PC-9 (cell line): ENCODE data around the gene ZNF407. TPM values are rescaled to one million over a fixed set of nuclear protein-coding genes. Genes with fewer than 3 reads are reported as not detected.
"Not testable (repeated sequence)": the region's sequence is repeated elsewhere in the genome, so short reads cannot be mapped to it uniquely, and the experiment has no call there.

ENCODE experiments used
- BruUV-seq: library from RNA; stranded (reverse); fragments of 400-500 nt; replicated peaks from 2 replicates; lab custom pipeline; 2021; lab: Mats Ljungman, UMichigan
- CTCF ChIA-PET: fragments of 300-600 bp; sonication (Branson Sonifier 250); formaldehyde crosslinking; loops from one replicate; lab custom pipeline; 2022; ENCODE audit warnings: antibody characterized with exemption; lab: Charles Lee
- POLR2A ChIA-PET: fragments of 300-600 bp; sonication (Branson Sonifier 250); formaldehyde crosslinking; loops from one replicate; lab custom pipeline; 2022; ENCODE audit warnings: antibody characterized with exemption; ENCODE audit not compliant: unreplicated experiment; lab: Charles Lee
- DNase-seq, 2 experiments: peaks; one replicate each; pipeline versions ENCODE4 v3.0.0 to v3.0.0-alpha.2; 2015 to 2022; ENCODE audit warnings: mixed read lengths in 1 of 2
- H2AFZ ChIP-seq: fragments of 200-600 bp; sonication (generic); 2 replicates; pipeline ENCODE4 v1.8.1; 2017; ENCODE audit warnings: antibody characterized with exemption
- H3F3A ChIP-seq: fragments of 200-600 bp; sonication (generic); 2 replicates; pipeline ENCODE4 v1.8.1; 2017; ENCODE audit warnings: antibody characterized with exemption, mild to moderate bottlenecking, low read depth; ENCODE audit not compliant: insufficient read depth
- H3K27ac ChIP-seq: fragments of 200-600 bp; sonication (generic); 2 replicates; pipeline ENCODE4 v1.6.1; 2016; ENCODE audit warnings: mixed run types
- H3K27me3 ChIP-seq: fragments of 200-600 bp; sonication (generic); 2 replicates; pipeline ENCODE4 v1.6.1; 2016; ENCODE audit warnings: low read depth, mixed run types; ENCODE audit not compliant: insufficient read depth
- H3K36me3 ChIP-seq: fragments of 200-600 bp; sonication (generic); 2 replicates; pipeline ENCODE4 v1.6.1; 2016; ENCODE audit warnings: low read depth, mixed run types
- H3K4me1 ChIP-seq: fragments of 200-600 bp; sonication (generic); replicated peaks from 2 replicates; pipeline ENCODE4 v1.6.1; 2016; ENCODE audit warnings: mixed run types; ENCODE audit not compliant: insufficient read depth
- H3K4me2 ChIP-seq: fragments of 200-600 bp; sonication (generic); 2 replicates; pipeline ENCODE4 v1.6.1; 2017; ENCODE audit warnings: mixed run types
- H3K4me3 ChIP-seq: fragments of 200-600 bp; sonication (generic); 2 replicates; pipeline ENCODE4 v1.6.1; 2016; ENCODE audit warnings: mixed run types
- H3K79me2 ChIP-seq: fragments of 200-600 bp; sonication (generic); 2 replicates; pipeline ENCODE4 v1.6.1; 2017; ENCODE audit warnings: low read depth, mixed run types
- H3K9me2 ChIP-seq: fragments of 200-600 bp; sonication (generic); 2 replicates; pipeline ENCODE4 v1.8.1; 2017; ENCODE audit warnings: mild to moderate bottlenecking; ENCODE audit not compliant: insufficient read depth
- H3K9me3 ChIP-seq: fragments of 200-600 bp; sonication (generic); 2 replicates; pipeline ENCODE4 v1.8.1; 2016; ENCODE audit warnings: low read depth; ENCODE audit not compliant: insufficient read depth
- H4K20me1 ChIP-seq: fragments of 200-600 bp; sonication (generic); 2 replicates; pipeline ENCODE4 v1.8.1; 2017; ENCODE audit not compliant: insufficient read depth
- EZH2 ChIP-seq: fragments of 200-600 bp; sonication (generic); IDR thresholded peaks from 2 replicates; pipeline ENCODE4 v1.8.0; 2017; ENCODE audit warnings: antibody characterized with exemption, low read depth
- intact Hi-C: fragments of 100-400 bp; cut with micrococcal nuclease; formaldehyde crosslinking; loops from one replicate; pipeline ENCODE4 v1.10.0; 2022; ENCODE audit not compliant: unreplicated experiment
- total RNA-seq: library from RNA; stranded (reverse); gene quantifications from 2 replicates; pipeline ENCODE4 v1.2.3, GENCODE V29; 2021
- TF ChIP-seq, protein P1 (sequence below): fragments of 200-600 bp; sonication (generic); conservative IDR thresholded peaks from 2 replicates; pipeline ENCODE4 v1.6.1; 2017; ENCODE audit warnings: mixed run types, antibody characterized with exemption, mild to moderate bottlenecking, moderate library complexity

Gene ZNF407
- total RNA-seq, 1 experiment from 2014 or later = 13.4 TPM

DNA sequence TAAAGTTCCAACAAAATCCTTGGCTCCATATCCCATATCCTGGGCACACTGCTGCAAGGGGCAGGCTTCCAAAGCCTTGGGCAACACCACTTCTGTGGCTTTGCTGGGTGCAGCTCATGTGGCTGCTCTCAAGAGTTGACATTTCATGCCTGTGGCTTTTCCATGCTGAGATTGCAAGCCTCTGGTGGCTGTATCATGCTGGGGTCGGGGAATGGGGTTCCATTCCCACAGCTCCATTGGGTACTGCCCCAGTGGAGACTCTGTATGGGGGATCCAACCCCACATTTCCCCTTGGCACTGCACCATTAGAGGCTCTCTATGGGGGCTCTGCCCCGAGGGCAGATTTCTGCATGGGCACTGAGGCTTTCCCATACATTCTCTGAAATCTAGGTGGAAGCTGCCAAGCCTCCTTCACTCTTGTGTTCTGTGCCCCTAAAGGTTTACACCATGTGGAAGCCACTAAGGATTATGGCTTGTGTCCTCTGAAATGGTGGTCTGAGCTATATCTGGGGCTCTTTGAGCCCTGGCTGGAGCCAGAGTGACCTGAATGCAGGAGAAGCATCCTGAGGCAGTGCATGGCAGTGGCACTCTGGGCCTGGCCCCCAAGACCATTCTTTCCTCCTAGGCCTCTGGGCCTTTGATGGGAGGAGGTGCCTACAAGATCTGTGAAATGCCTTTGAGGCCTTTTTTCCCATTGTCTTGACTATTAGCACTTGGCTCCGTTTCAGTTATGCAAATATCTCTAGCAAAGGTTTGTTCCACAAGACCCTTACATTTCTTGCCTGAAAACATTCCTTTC, 503.4 kb downstream of the ZNF407 start:
- intact Hi-C loops = no loop called here

DNA sequence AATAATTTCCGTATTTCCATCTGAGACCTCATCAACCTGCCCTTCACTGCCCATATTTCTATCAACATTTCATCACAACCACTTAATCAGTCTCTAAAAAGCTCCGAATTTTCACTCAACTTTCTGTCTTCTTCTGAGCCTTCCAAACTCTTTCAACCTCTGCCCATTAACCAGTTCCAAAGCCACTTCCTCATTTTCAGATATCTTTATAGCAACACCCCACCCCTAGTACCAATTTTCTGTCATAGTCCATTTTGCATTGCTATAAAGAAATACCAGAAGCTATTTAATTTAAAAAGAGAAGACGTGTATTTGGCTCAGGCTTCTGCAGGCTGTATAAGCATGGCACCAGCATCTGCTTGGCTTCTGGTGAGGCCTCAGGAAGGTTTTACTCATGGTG, 504.2 kb downstream of the ZNF407 start:
- no peak overlapping the region for H3K27ac ChIP-seq
- DNase-seq = no peak
- H4K20me1 ChIP-seq = no peaks in the 10 kb centered on the region
- no peaks in the 10 kb centered on the region for H3K79me2 ChIP-seq
- ChIA-PET CTCF (no interaction called here), POLR2A (no interaction called here)
- H3K4me1 ChIP-seq = no peaks in the 10 kb centered on the region
- H3K27me3 ChIP-seq = peaks cover 32% of the 10 kb centered on the region
- no peaks in the 10 kb centered on the region for H3K9me3 ChIP-seq
- H3K36me3 ChIP-seq = no peaks in the 10 kb centered on the region
- H3K4me3 ChIP-seq = no peak overlapping the region
- no TSS peak for BruUV-seq
- no peaks in the 10 kb centered on the region for H3K9me2 ChIP-seq
- H3K4me2 ChIP-seq = no peak overlapping the region
- intact Hi-C loops = no loop called here
- no peaks in the 10 kb centered on the region for H3F3A ChIP-seq
- TF ChIP-seq EZH2 = no peak
- TF ChIP-seq, protein P1, sequence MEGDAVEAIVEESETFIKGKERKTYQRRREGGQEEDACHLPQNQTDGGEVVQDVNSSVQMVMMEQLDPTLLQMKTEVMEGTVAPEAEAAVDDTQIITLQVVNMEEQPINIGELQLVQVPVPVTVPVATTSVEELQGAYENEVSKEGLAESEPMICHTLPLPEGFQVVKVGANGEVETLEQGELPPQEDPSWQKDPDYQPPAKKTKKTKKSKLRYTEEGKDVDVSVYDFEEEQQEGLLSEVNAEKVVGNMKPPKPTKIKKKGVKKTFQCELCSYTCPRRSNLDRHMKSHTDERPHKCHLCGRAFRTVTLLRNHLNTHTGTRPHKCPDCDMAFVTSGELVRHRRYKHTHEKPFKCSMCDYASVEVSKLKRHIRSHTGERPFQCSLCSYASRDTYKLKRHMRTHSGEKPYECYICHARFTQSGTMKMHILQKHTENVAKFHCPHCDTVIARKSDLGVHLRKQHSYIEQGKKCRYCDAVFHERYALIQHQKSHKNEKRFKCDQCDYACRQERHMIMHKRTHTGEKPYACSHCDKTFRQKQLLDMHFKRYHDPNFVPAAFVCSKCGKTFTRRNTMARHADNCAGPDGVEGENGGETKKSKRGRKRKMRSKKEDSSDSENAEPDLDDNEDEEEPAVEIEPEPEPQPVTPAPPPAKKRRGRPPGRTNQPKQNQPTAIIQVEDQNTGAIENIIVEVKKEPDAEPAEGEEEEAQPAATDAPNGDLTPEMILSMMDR = no peak
- H2AFZ ChIP-seq = no peak overlapping the region

More for the DNA sequence above, 503.4 kb downstream of the ZNF407 start:
- Histone ChIP-seq H3K27me3 (peaks cover 23% of the 10 kb centered on the region), H3K9me3 (no peaks in the 10 kb centered on the region), H3K79me2 (no peaks in the 10 kb centered on the region), H3K4me3 (no peak overlapping the region), H4K20me1 (no peaks in the 10 kb centered on the region), H3K36me3 (no peaks in the 10 kb centered on the region), H3K4me2 (no peak overlapping the region), H3K27ac (no peak overlapping the region), H2AFZ (no peak overlapping the region), H3F3A (no peaks in the 10 kb centered on the region), H3K9me2 (no peaks in the 10 kb centered on the region), H3K4me1 (no peaks in the 10 kb centered on the region)
- BruUV-seq = no TSS peak
- no peak for DNase-seq
- ChIA-PET CTCF (no interaction called here), POLR2A (no interaction called here)
- no peak for TF ChIP-seq EZH2
- TF ChIP-seq, protein P1 = no peak

- H3K36me3 ChIP-seq, intact Hi-C loops, CTCF ChIA-PET, H3F3A ChIP-seq, POLR2A ChIA-PET, H4K20me1 ChIP-seq, DNase-seq, H3K4me1 ChIP-seq, H3K27ac ChIP-seq, H3K9me3 ChIP-seq, H2AFZ ChIP-seq, BruUV-seq, H3K9me2 ChIP-seq, H3K4me3 ChIP-seq, H3K4me2 ChIP-seq, H3K79me2 ChIP-seq: not testable (repeated sequence)
- H3K27me3 ChIP-seq = peaks cover 53% of the 10 kb centered on the region
Measured at GRCh38 chr18:75104029-75104428, 506.4 kb downstream of the ZNF407 start.
